ENCODE data around the gene GRK6.

GRCh38 chr5:177405312-177405711 is 21.2 kb upstream of the GRK6 start:
- TF ChIP-seq RAD21 (conservative IDR thresholded peaks at IDR 0.05) = no peak
- TF ChIP-seq SMC3 (conservative IDR thresholded peaks at IDR 0.05; ENCODE audit: poor library complexity) = no peak
- TF ChIP-seq CTCF (IDR thresholded peaks at IDR 0.05; ENCODE audit: poor library complexity, severe bottlenecking) = no peak
- no peak for TF ChIP-seq EP300 (conservative IDR thresholded peaks at IDR 0.05; ENCODE audit: poor library complexity, severe bottlenecking)
- TF ChIP-seq POLR2AphosphoS5 (IDR thresholded peaks at IDR 0.05) = no peak
- no peak for TF ChIP-seq TAF1 (IDR thresholded peaks at IDR 0.05; ENCODE audit: low read depth)

All from neural cell (in vitro differentiated cells).